Measurements from ENCODE around the gene PTGR1.
"Not testable (repeated sequence)": the region's sequence is repeated elsewhere in the genome, so short reads cannot be mapped to it uniquely, and the experiment has no call there.

The PTGR1 gene

GRCh38 chr9:111613436-111614040, 14.1 kb upstream of the PTGR1 start:
- DNase-seq (ENCODE audit: low spot score) = no peak

- DNase-seq (ENCODE audit: low spot score) = no peak
Observed at GRCh38 chr9:111610845-111611244, 11.4 kb upstream of the PTGR1 start.

- no peak for DNase-seq (ENCODE audit: low spot score)
Observed at GRCh38 chr9:111610149-111610548, 10.7 kb upstream of the PTGR1 start.

GRCh38 chr9:111605041-111605559, 5.7 kb upstream of the PTGR1 start:
- no peak for DNase-seq (ENCODE audit: low spot score)

GRCh38 chr9:111604054-111604615, 4.7 kb upstream of the PTGR1 start:
- DNase-seq (ENCODE audit: low spot score) = no peak

GRCh38 chr9:111603041-111603440, 3.6 kb upstream of the PTGR1 start:
- DNase-seq (ENCODE audit: low spot score) = no peak

- no peak for DNase-seq (ENCODE audit: low spot score)
Observed at GRCh38 chr9:111601237-111602018, 2.0 kb upstream of the PTGR1 start.

- no peak for DNase-seq (ENCODE audit: low spot score)
Observed at GRCh38 chr9:111599955-111600343, 502 bp upstream of the PTGR1 start.

GRCh38 chr9:111598733-111599091, 735 bp downstream of the PTGR1 start:
- peak; percentile 35 for DNase-seq (ENCODE audit: low spot score)

- peak; percentile 64 for DNase-seq (ENCODE audit: low spot score)
Observed at GRCh38 chr9:111597852-111598732, 1.4 kb downstream of the PTGR1 start.

- no peak for DNase-seq (ENCODE audit: low spot score)
Observed at GRCh38 chr9:111588846-111589245, 10.6 kb downstream of the PTGR1 start.

GRCh38 chr9:111586378-111586777, 13.1 kb downstream of the PTGR1 start:
- DNase-seq (ENCODE audit: low spot score) = no peak

- DNase-seq (ENCODE audit: low spot score) = peak; percentile 25
Observed at GRCh38 chr9:111582888-111583287, 16.6 kb downstream of the PTGR1 start.

- peak; percentile 77 for DNase-seq (ENCODE audit: low spot score)
Observed at GRCh38 chr9:111572950-111573604, 26.4 kb downstream of the PTGR1 start.

GRCh38 chr9:111568127-111568526, 31.3 kb downstream of the PTGR1 start:
- DNase-seq (ENCODE audit: low spot score) = not testable (repeated sequence)

GRCh38 chr9:111566234-111566633, 33.2 kb downstream of the PTGR1 start:
- peak; percentile 14 for DNase-seq (ENCODE audit: low spot score)

GRCh38 chr9:111561165-111561719, 38.2 kb downstream of the PTGR1 start:
- DNase-seq (ENCODE audit: low spot score) = no peak

GRCh38 chr9:111559000-111559610, 40.3 kb downstream of the PTGR1 start:
- peak; percentile 50 for DNase-seq (ENCODE audit: low spot score)

- DNase-seq (ENCODE audit: low spot score) = not testable (repeated sequence)
Observed at GRCh38 chr9:111555425-111555824, 44.0 kb downstream of the PTGR1 start.

- DNase-seq (ENCODE audit: low spot score) = no peak
Observed at GRCh38 chr9:111548623-111549022, 50.8 kb downstream of the PTGR1 start.
